ENCODE results near the gene COX7A2L. TPM values are rescaled to one million over a fixed set of nuclear protein-coding genes. Genes with fewer than 3 reads are reported as not detected.
A peak's percentile ranks its signal among the peaks of the same experiment; 100 is the strongest.

The COX7A2L gene
- total and polyA plus RNA-seq, 9 of the 15 experiments (the other 6 are each of a cell fraction or from before 2014, with no cell fraction given) = 118 to 481 (median 163) TPM

- TF ChIP-seq E2F5 (CRISPR knock-in tag; IDR thresholded peaks at IDR 0.05) (no peak), MEIS2 (IDR thresholded peaks at IDR 0.05; ENCODE audit: partially characterized antibody) (no peak), NBN (IDR thresholded peaks at IDR 0.05; ENCODE audit: low read depth) (no peak), HES1 (IDR thresholded peaks at IDR 0.05; ENCODE audit: low read depth) (no peak), ZNF444 (CRISPR knock-in tag; IDR thresholded peaks at IDR 0.05) (no peak), MLLT1 (IDR thresholded peaks at IDR 0.05) (no peak)
Measured at GRCh38 chr2:42351864-42352263, 9.2 kb downstream of the COX7A2L start (continued).

GRCh38 chr2:42350434-42351063 lies 10.5 kb downstream of the COX7A2L start:
- TSS peak; percentile 30 for BruUV-seq (replicated peaks)
- FAIRE-seq = no peak
- no peak for TF ChIP-seq NFYB (IDR thresholded peaks at IDR 0.05; ENCODE audit: extremely low read depth, insufficient read length)
- no peak for TF ChIP-seq TGIF2 (CRISPR knock-in tag; IDR thresholded peaks at IDR 0.05)
- no peak for TF ChIP-seq HNRNPL (IDR thresholded peaks at IDR 0.05; ENCODE audit: low read depth, low read length)
- TF ChIP-seq TEAD2 (tag; IDR thresholded peaks at IDR 0.05) = no peak
- no peak for TF ChIP-seq PPARD (CRISPR knock-in tag; IDR thresholded peaks at IDR 0.05)
- no peak for TF ChIP-seq TSHZ1 (CRISPR knock-in tag; IDR thresholded peaks at IDR 0.05)
- TF ChIP-seq MEF2A (IDR thresholded peaks at IDR 0.05; ENCODE audit: control insufficient read depth, low read depth, low read length) = no peak
- no peak for TF ChIP-seq RB1 (IDR thresholded peaks at IDR 0.05; ENCODE audit: low read depth)
- TF ChIP-seq SNRNP70 (optimal IDR thresholded peaks at IDR 0.05; ENCODE audit: low read depth, low read length) = no peak

More at GRCh38 chr2:42350434-42351063, 10.5 kb downstream of the COX7A2L start:
- POLR2A ChIA-PET = no interaction called here
- CTCF ChIA-PET (ENCODE audit: low intra/inter-chr PET ratio) = no interaction called here
- Histone ChIP-seq H3K27me3 (ENCODE audit: control insufficient read depth in 2 of 2, insufficient read depth in 2 of 2, low read length in 2 of 2) (no peaks in the 10 kb centered on the region), H3K79me2 (ENCODE audit: control insufficient read depth, insufficient read depth, low read length) (peaks cover 83% of the 10 kb centered on the region), H3K27ac (ENCODE audit: extremely low read depth, low read depth, low read length) (no peak overlapping the region), H3K36me3 (ENCODE audit: control insufficient read depth, insufficient read depth, low read length) (peaks cover 68% of the 10 kb centered on the region), H3K4me2 (ENCODE audit: insufficient read depth, low read length) (no peak overlapping the region), H3K9me3 (replicated peaks; ENCODE audit: control insufficient read depth, insufficient read depth, low read depth, low read length) (no peaks in the 10 kb centered on the region), H3K9ac (ENCODE audit: insufficient read depth in 1 of 2, low read depth in 2 of 2, low read length in 2 of 2) (no peak overlapping the region), H3K4me1 (replicated peaks in 1 of 2; ENCODE audit: control insufficient read depth in 2 of 2, insufficient read depth in 2 of 2, low read length in 2 of 2) (peaks cover 0 to 19% of the 10 kb centered on the region in 2 experiments; a peak in 3 of 5 replicates), H3K4me3 (no peak overlapping the region), H3K9me1 (ENCODE audit: control insufficient read depth, insufficient read depth, low read length) (no peaks in the 10 kb centered on the region), H2AFZ (ENCODE audit: low read depth, low read length) (no peak overlapping the region), H4K20me1 (replicated peaks; ENCODE audit: control insufficient read depth, insufficient read depth, low read length) (peaks cover 6% of the 10 kb centered on the region; the same call in 1 of the 2 replicates)
- WGBS (ENCODE audit: insufficient coverage, low coverage, missing lambda C conversion rate) = 81% methylated on average over 3 of the region's 3 CpGs
- DNase-seq (ENCODE audit: extremely low read depth in 1 of 4, low spot score in 3 of 4) (no peak), ATAC-seq (no peak)
- intact Hi-C loops (cut with micrococcal nuclease) (no loop called here), in situ Hi-C loops (cut with MboI) (no loop called here)
